Neural cell (in vitro differentiated cells): Measurements from ENCODE around the gene PHB1.

ENCODE experiments used
- POLR2AphosphoS5 ChIP-seq: IDR thresholded peaks from 2 replicates; pipeline ENCODE4 v1.6.1; 2012
- REST ChIP-seq: IDR thresholded peaks from 2 replicates; pipeline ENCODE4 v1.6.1; 2012; ENCODE audit warnings: borderline replicate concordance

- TF ChIP-seq REST (no peak), POLR2AphosphoS5 (no peak)
Observed at GRCh38 chr17:49363251-49363650, 51.4 kb downstream of the PHB1 start.
